ENCODE results near the gene APC.

DNA sequence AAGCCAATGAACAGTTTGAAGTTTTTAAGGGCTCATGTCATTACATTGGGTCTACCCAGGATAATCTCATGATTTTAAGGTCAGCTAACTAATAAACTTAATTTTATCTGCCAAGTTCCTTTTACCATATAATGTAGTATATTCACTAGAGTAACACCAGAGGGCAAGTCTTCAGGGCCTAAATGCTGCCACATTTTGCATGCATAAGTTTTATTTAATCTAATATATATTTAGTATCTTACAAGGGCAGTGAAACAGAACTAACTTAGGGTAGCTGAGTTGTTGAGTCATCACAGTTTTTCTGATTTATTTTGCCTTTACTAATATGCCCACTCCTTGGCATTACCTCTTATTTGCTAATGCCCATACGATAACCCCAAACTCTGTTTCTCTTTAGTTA lies 8.1 kb upstream of the APC start:
- TF ChIP-seq PPARA (CRISPR knock-in tag; IDR thresholded peaks at IDR 0.05; ENCODE audit: borderline replicate concordance): no peak
- no peak for TF ChIP-seq ZFP3 (CRISPR knock-in tag; IDR thresholded peaks at IDR 0.05)
- no peak for TF ChIP-seq GLIS3 (CRISPR knock-in tag; IDR thresholded peaks at IDR 0.05)
- TF ChIP-seq CSDC2 (CRISPR knock-in tag; IDR thresholded peaks at IDR 0.05): no peak
- no peak for TF ChIP-seq ESRRG (CRISPR knock-in tag; IDR thresholded peaks at IDR 0.05)
- no peak for TF ChIP-seq ARNTL (CRISPR knock-in tag; IDR thresholded peaks at IDR 0.05; ENCODE audit: borderline replicate concordance, low read depth)
- TF ChIP-seq, protein P1, sequence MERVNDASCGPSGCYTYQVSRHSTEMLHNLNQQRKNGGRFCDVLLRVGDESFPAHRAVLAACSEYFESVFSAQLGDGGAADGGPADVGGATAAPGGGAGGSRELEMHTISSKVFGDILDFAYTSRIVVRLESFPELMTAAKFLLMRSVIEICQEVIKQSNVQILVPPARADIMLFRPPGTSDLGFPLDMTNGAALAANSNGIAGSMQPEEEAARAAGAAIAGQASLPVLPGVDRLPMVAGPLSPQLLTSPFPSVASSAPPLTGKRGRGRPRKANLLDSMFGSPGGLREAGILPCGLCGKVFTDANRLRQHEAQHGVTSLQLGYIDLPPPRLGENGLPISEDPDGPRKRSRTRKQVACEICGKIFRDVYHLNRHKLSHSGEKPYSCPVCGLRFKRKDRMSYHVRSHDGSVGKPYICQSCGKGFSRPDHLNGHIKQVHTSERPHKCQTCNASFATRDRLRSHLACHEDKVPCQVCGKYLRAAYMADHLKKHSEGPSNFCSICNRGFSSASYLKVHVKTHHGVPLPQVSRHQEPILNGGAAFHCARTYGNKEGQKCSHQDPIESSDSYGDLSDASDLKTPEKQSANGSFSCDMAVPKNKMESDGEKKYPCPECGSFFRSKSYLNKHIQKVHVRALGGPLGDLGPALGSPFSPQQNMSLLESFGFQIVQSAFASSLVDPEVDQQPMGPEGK (CRISPR knock-in tag; IDR thresholded peaks at IDR 0.05; ENCODE audit: borderline replicate concordance): no peak

All from SK-N-SH treated with all-trans-retinoic acid at 6 μM for 48 hours (cell line).